MM.1S (cell line): Measurements from ENCODE around the gene CKLF.

Experiments used
- CTCF ChIP-seq: fragments of 300-600 bp; sonication (generic); IDR thresholded peaks from 2 replicates; pipeline ENCODE4 v1.5.1; 2016; ENCODE audit warnings: antibody characterized with exemption, low read length, mixed read lengths
- EZH2 ChIP-seq: fragments of 300-600 bp; sonication (generic); optimal IDR thresholded peaks from 2 replicates; pipeline ENCODE3; 2017; ENCODE audit warnings: low read depth, mild to moderate bottlenecking, antibody characterized with exemption, low read length, mixed read lengths

GRCh38 chr16:66605177-66605978 lies 53.0 kb downstream of the CKLF start:
- no peak for TF ChIP-seq CTCF
- TF ChIP-seq EZH2, result no peak
